K562 (cell line): Measurements from ENCODE around the gene TMED4. TPM values are rescaled to one million over a fixed set of nuclear protein-coding genes. Genes with fewer than 3 reads are reported as not detected.

Experiments
- BMI1 ChIP-seq: fragments of 150-350 bp; IDR thresholded peaks from 2 replicates; pipeline ENCODE4 v1.6.1; 2014; ENCODE audit warnings: low read length
- COPS2 ChIP-seq: fragments of 450-650 bp; conservative IDR thresholded peaks from 2 replicates; pipeline ENCODE4 v1.6.1; 2016; ENCODE audit warnings: mild to moderate bottlenecking, moderate library complexity
- CSDE1 ChIP-seq, 2 experiments: fragments of 450-650 bp; IDR thresholded peaks; 2 replicates each; pipeline ENCODE4 v1.6.1; 2016; ENCODE audit warnings: mild to moderate bottlenecking in 1 of 2
- FOXP1 ChIP-seq: sonication (generic); formaldehyde crosslinking; IDR thresholded peaks from 2 replicates; pipeline ENCODE4 v1.8.0; 2022; ENCODE audit warnings: mild to moderate bottlenecking, missing genetic modification reagents
- KLF6 ChIP-seq: fragments of 250-450 bp; sonication (Bioruptor Pico); IDR thresholded peaks from 2 replicates; pipeline ENCODE4 v1.4.0; 2020; ENCODE audit warnings: mild to moderate bottlenecking, moderate library complexity, borderline replicate concordance
- POLR2A ChIP-seq: fragments of 450-650 bp; conservative IDR thresholded peaks from 2 replicates; pipeline ENCODE4 v1.6.1; 2016
- POLR2AphosphoS2 ChIP-seq: IDR thresholded peaks from 2 replicates; pipeline ENCODE4 v1.6.1; 2012; ENCODE audit warnings: low read length, improper control_type of control experiment
- RBM39 ChIP-seq: fragments of 200-400 bp; formaldehyde crosslinking; optimal IDR thresholded peaks from 2 replicates; pipeline ENCODE3; 2018; ENCODE audit warnings: low read depth, low read length
- ZEB2 ChIP-seq: fragments of 450-650 bp; IDR thresholded peaks from 2 replicates; pipeline ENCODE4 v1.6.1; 2016
- ZFP30 ChIP-seq: fragments of 250-450 bp; sonication (Bioruptor Pico); IDR thresholded peaks from 2 replicates; pipeline ENCODE4 v1.8.0; 2022; ENCODE audit warnings: moderate library complexity, mild to moderate bottlenecking, inconsistent platforms, borderline replicate concordance
- ZNF316 ChIP-seq: fragments of 450-650 bp; IDR thresholded peaks from 2 replicates; pipeline ENCODE4 v1.6.1; 2016
- ZNF431 ChIP-seq: sonication (generic); formaldehyde crosslinking; IDR thresholded peaks from 2 replicates; pipeline ENCODE4 v1.8.0; 2022; ENCODE audit warnings: mild to moderate bottlenecking, missing genetic modification reagents
- polyA plus RNA-seq, 8 experiments: library from polyadenylated mRNA; depleted of rRNA in 4 of 8; stranded (reverse) in 5 of 8; unstranded in 3 of 8; fragments of >200 nt; fragmentation: Nextera tagmentation in 2 of 8; fragmentation: Illumina TruSeq in 1 of 8; extraction: Ambion mirVana in 2 of 8; extraction: Trizol in 1 of 8; gene quantifications; 2 replicates each; pipeline versions ENCODE4 v1.2.1 to v1.2.3, GENCODE V29; 2011 to 2014; ENCODE audit warnings: inconsistent platforms in 1 of 8, missing spikeins in 1 of 8
- total RNA-seq, 7 experiments: library from RNA; depleted of rRNA in 6 of 7; stranded (reverse); fragments of >200 nt in 6 of 7; fragmentation: Illumina TruSeq in 2 of 7; extraction: Trizol in 2 of 7; gene quantifications; 2 replicates each; pipeline versions ENCODE4 v1.2.1 to v1.2.3, GENCODE V29; 2011 to 2021; ENCODE audit warnings: low replicate concordance in 1 of 7
- TF ChIP-seq, protein P1 (sequence below): sonication (generic); formaldehyde crosslinking; IDR thresholded peaks from 2 replicates; pipeline ENCODE4 v1.8.0; 2022; ENCODE audit warnings: mild to moderate bottlenecking, missing genetic modification reagents, borderline replicate concordance
- TF ChIP-seq, protein P2 (sequence below), 2 experiments: fragments of 450-650 bp in 1 of 2; sonication (generic) in 1 of 2; formaldehyde crosslinking in 1 of 2; IDR thresholded peaks in 1 of 2; conservative IDR thresholded peaks in 1 of 2; 2 replicates each; pipeline versions ENCODE4 v1.6.1 to v1.8.1; 2016 to 2023; ENCODE audit warnings: mild to moderate bottlenecking in 2 of 2, moderate library complexity in 2 of 2, inconsistent platforms in 1 of 2, missing genetic modification reagents in 1 of 2
- TF ChIP-seq, protein P3 (sequence below): IDR thresholded peaks from 3 replicates; pipeline ENCODE4 v1.6.1; 2011; ENCODE audit warnings: borderline replicate concordance, mild to moderate bottlenecking, moderate library complexity; ENCODE audit not compliant: insufficient read length; ENCODE audit errors: extremely low read depth
- TF ChIP-seq, protein P4 (sequence below): sonication (generic); formaldehyde crosslinking; IDR thresholded peaks from 2 replicates; pipeline ENCODE4 v1.8.0; 2023; ENCODE audit warnings: mild to moderate bottlenecking, missing genetic modification reagents
- TF ChIP-seq, protein P5 (sequence below): fragments of 250-450 bp; sonication (Bioruptor Pico); IDR thresholded peaks from 2 replicates; pipeline ENCODE4 v1.5.1; 2021; ENCODE audit warnings: mild to moderate bottlenecking

The TMED4 gene
- total and polyA plus RNA-seq, 9 of the 15 experiments (the other 6 are each of a cell fraction or from before 2014, with no cell fraction given) = 20.3 to 64.0 (median 42.1) TPM

DNA sequence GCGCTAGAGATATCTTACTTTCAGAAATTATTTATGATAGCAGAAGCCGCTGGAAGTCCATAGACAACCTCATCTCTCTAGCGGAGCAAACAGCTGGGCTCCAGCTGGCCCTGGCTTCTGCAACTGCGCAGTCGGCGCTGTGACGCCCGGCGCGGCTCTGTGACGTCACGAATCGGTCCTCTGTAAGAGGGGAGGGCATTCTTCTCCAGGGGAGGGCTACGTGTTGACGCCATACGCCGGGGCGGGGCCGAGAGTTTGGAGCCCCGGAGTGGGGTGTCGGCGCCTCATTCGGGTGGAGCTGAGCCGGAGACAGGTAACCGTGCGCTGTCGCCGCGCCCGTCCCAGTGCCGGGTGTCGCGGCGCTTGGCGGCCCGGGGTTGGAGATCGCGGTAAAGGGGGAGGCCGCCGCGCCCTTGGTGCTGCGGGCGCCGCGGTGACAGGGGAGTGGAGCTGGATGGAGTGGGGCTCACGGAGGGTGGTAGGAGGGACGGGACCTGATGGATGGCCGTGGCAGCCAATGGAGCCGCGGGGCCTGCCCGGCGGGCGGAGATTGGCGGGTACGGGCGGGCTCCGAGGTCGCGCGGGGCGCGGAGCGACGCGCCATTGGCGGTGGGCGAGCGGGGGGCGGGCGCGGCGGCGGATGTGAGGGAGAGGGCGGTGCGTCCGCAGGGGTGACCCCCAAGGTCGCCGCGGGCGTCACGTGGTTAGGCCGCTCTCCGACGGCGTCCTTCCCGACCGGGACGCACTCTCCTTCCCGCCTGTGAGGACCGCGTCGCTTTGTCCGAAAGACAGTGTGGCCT, 24.5 kb upstream of the TMED4 start, which contains the start of gene OGDH (continued):
- TF ChIP-seq, protein P1, sequence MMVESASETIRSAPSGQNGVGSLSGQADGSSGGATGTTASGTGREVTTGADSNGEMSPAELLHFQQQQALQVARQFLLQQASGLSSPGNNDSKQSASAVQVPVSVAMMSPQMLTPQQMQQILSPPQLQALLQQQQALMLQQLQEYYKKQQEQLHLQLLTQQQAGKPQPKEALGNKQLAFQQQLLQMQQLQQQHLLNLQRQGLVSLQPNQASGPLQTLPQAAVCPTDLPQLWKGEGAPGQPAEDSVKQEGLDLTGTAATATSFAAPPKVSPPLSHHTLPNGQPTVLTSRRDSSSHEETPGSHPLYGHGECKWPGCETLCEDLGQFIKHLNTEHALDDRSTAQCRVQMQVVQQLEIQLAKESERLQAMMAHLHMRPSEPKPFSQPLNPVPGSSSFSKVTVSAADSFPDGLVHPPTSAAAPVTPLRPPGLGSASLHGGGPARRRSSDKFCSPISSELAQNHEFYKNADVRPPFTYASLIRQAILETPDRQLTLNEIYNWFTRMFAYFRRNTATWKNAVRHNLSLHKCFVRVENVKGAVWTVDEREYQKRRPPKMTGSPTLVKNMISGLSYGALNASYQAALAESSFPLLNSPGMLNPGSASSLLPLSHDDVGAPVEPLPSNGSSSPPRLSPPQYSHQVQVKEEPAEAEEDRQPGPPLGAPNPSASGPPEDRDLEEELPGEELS (CRISPR knock-in tag) = no peak
- TF ChIP-seq, protein P2, sequence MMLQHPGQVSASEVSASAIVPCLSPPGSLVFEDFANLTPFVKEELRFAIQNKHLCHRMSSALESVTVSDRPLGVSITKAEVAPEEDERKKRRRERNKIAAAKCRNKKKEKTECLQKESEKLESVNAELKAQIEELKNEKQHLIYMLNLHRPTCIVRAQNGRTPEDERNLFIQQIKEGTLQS (IDR thresholded peaks at IDR 0.05) = peak; percentile 90
- TF ChIP-seq, protein P2 (CRISPR knock-in tag; conservative IDR thresholded peaks at IDR 0.05) = no peak
- TF ChIP-seq POLR2A (peak; percentile 98), ZEB2 (no peak), ZNF316 (peak; percentile 28; the same call in 1 of the 2 replicates), POLR2AphosphoS2 (peak; percentile 75; the same call in 1 of the 2 replicates), CSDE1 (IDR thresholded peaks at IDR 0.05) (peak in 1 of 2 experiments; percentile 90; a peak in 2 of 4 replicates), ZNF431 (CRISPR knock-in tag) (no peak), COPS2 (no peak), BMI1 (no peak), FOXP1 (CRISPR knock-in tag) (no peak), ZFP30 (CRISPR knock-in tag) (no peak), RBM39 (no peak), KLF6 (CRISPR knock-in tag) (no peak)
- TF ChIP-seq, protein P3, sequence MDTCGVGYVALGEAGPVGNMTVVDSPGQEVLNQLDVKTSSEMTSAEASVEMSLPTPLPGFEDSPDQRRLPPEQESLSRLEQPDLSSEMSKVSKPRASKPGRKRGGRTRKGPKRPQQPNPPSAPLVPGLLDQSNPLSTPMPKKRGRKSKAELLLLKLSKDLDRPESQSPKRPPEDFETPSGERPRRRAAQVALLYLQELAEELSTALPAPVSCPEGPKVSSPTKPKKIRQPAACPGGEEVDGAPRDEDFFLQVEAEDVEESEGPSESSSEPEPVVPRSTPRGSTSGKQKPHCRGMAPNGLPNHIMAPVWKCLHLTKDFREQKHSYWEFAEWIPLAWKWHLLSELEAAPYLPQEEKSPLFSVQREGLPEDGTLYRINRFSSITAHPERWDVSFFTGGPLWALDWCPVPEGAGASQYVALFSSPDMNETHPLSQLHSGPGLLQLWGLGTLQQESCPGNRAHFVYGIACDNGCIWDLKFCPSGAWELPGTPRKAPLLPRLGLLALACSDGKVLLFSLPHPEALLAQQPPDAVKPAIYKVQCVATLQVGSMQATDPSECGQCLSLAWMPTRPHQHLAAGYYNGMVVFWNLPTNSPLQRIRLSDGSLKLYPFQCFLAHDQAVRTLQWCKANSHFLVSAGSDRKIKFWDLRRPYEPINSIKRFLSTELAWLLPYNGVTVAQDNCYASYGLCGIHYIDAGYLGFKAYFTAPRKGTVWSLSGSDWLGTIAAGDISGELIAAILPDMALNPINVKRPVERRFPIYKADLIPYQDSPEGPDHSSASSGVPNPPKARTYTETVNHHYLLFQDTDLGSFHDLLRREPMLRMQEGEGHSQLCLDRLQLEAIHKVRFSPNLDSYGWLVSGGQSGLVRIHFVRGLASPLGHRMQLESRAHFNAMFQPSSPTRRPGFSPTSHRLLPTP = no peak
- TF ChIP-seq, protein P4, sequence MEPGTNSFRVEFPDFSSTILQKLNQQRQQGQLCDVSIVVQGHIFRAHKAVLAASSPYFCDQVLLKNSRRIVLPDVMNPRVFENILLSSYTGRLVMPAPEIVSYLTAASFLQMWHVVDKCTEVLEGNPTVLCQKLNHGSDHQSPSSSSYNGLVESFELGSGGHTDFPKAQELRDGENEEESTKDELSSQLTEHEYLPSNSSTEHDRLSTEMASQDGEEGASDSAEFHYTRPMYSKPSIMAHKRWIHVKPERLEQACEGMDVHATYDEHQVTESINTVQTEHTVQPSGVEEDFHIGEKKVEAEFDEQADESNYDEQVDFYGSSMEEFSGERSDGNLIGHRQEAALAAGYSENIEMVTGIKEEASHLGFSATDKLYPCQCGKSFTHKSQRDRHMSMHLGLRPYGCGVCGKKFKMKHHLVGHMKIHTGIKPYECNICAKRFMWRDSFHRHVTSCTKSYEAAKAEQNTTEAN (CRISPR knock-in tag) = no peak
- TF ChIP-seq, protein P5, sequence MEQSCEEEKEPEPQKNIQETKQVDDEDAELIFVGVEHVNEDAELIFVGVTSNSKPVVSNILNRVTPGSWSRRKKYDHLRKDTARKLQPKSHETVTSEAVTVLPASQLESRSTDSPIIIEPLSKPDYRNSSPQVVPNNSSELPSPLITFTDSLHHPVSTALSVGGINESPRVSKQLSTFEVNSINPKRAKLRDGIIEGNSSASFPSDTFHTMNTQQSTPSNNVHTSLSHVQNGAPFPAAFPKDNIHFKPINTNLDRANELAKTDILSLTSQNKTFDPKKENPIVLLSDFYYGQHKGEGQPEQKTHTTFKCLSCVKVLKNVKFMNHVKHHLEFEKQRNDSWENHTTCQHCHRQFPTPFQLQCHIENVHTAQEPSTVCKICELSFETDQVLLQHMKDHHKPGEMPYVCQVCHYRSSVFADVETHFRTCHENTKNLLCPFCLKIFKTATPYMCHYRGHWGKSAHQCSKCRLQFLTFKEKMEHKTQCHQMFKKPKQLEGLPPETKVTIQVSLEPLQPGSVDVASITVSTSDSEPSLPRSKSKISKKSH (CRISPR knock-in tag) = no peak
